Mesangial cell (primary cell): ENCODE data around the gene MCEE. TPM values are rescaled to one million over a fixed set of nuclear protein-coding genes. Genes with fewer than 3 reads are reported as not detected.

ENCODE experiments used
- total RNA-seq: library from RNA; depleted of rRNA; stranded (reverse); fragments of >200 nt; gene quantifications from 2 replicates; pipeline ENCODE4 v1.2.3, GENCODE V29; 2015

Gene MCEE
- 4.7 and 7.2 TPM in 2 replicates for total RNA-seq

GRCh38 chr2:71130152-71130904, at the start of gene MCEE, which contains the start of gene MPHOSPH10:
Gene MCEE (minus strand): TSS chr2:71130229. CDS start chr2:71130219, 10 bp downstream.
Gene MPHOSPH10 (plus strand): TSS chr2:71130634. CDS start chr2:71130666, 32 bp downstream.

GRCh38 chr2:71068218-71069035, 61.6 kb downstream of the MCEE start, which contains the start of gene NAGK:
Gene NAGK (plus strand): TSS chr2:71068648. CDS start chr2:71068684, 36 bp downstream.

Other genes starting within 250 kb of the MCEE start
- 0.38 TPM in 1 of 2 replicates, not detected in the other for gene VAX2, start 229.7 kb downstream of the MCEE start, total RNA-seq
- gene ATP6V1B1, start 194.3 kb downstream of the MCEE start, total RNA-seq, result 0.51 TPM in 1 of 2 replicates, not detected in the other
- 1.8 TPM in 2 replicates for gene ANKRD53, start 151.6 kb downstream of the MCEE start, total RNA-seq
- 27.6 and 32.3 TPM in 2 replicates for gene TEX261, start 135.4 kb downstream of the MCEE start, total RNA-seq
- gene NAGK, start 61.6 kb downstream of the MCEE start, total RNA-seq, result 84.0 and 91.7 TPM in 2 replicates
- gene MPHOSPH10, start 405 bp upstream of the MCEE start, total RNA-seq, result 4.9 and 9.1 TPM in 2 replicates
- 0.81 and 2.3 TPM in 2 replicates for gene PAIP2B, start 96.9 kb upstream of the MCEE start, total RNA-seq
- 37.3 and 40.2 TPM in 2 replicates for gene ZNF638, start 201.6 kb upstream of the MCEE start, total RNA-seq